ENCODE data around the gene ERH. TPM values are rescaled to one million over a fixed set of nuclear protein-coding genes. Genes with fewer than 3 reads are reported as not detected.
"Not testable (repeated sequence)": the region's sequence is repeated elsewhere in the genome, so short reads cannot be mapped to it uniquely, and the experiment has no call there.

ERH gene
- total and polyA plus RNA-seq, 4 experiments from 2014 or later: 44.6 to 135 (median 90.6) TPM

GRCh38 chr14:69429643-69430042, 31.5 kb upstream of the ERH start:
- Mint-ChIP-seq H3K9me3 (peaks cover 0 to 2% (median 0%) of the 10 kb centered on the region in 8 donors), H3K4me3 (no peak overlapping the region), H3K27me3 (no peaks in the 10 kb centered on the region), H3K4me1 (peaks cover 0 to 16% (median 4%) of the 10 kb centered on the region in 4 donors), H3K36me3 (peaks cover 40 to 48% of the 10 kb centered on the region in 2 donors), H3K27ac (no peak overlapping the region)
- Histone ChIP-seq H3K9me3 (ENCODE audit: control insufficient read depth in 1 of 2, low read length in 2 of 2) (no peaks in the 10 kb centered on the region), H3K27ac (ENCODE audit: low read depth, low read length) (no peak overlapping the region), H3K4me1 (ENCODE audit: insufficient read depth, low read length) (no peaks in the 10 kb centered on the region), H3K27me3 (ENCODE audit: insufficient read depth, low read length) (no peaks in the 10 kb centered on the region), H3K36me3 (ENCODE audit: insufficient read depth, low read length) (peaks cover 22% of the 10 kb centered on the region), H3K4me3 (ENCODE audit: low read length in 2 of 2) (no peak overlapping the region)
- no peak for DNase-seq
- intact Hi-C loops (cut with micrococcal nuclease): no loop called here
- CTCF ChIA-PET (ENCODE audit: partially characterized antibody): no interaction called here
- POLR2A ChIA-PET (ENCODE audit: partially characterized antibody): no interaction called here

- Histone ChIP-seq H3K27ac (ENCODE audit: low read depth, low read length) (no peak overlapping the region), H3K27me3 (ENCODE audit: insufficient read depth, low read length) (no peaks in the 10 kb centered on the region), H3K4me1 (ENCODE audit: insufficient read depth, low read length) (no peaks in the 10 kb centered on the region), H3K36me3 (ENCODE audit: insufficient read depth, low read length) (peaks cover 27% of the 10 kb centered on the region), H3K4me3 (ENCODE audit: low read length in 2 of 2) (no peak overlapping the region), H3K9me3 (ENCODE audit: control insufficient read depth in 1 of 2, low read length in 2 of 2) (no peaks in the 10 kb centered on the region)
- H3K4me1 Mint-ChIP-seq: peaks cover 0 to 15% (median 4%) of the 10 kb centered on the region in 4 donors
- CTCF ChIA-PET (ENCODE audit: partially characterized antibody): no interaction called here
- POLR2A ChIA-PET (ENCODE audit: partially characterized antibody): no interaction called here
- H3K36me3 Mint-ChIP-seq: peaks cover 46 to 53% of the 10 kb centered on the region in 2 donors
- H3K4me3 Mint-ChIP-seq: no peak overlapping the region
- no peak for DNase-seq
- H3K27ac Mint-ChIP-seq: no peak overlapping the region
- intact Hi-C loops (cut with micrococcal nuclease): no loop called here
- no peaks in the 10 kb centered on the region for H3K27me3 Mint-ChIP-seq
- peaks cover 0 to 2% (median 0%) of the 10 kb centered on the region in 8 donors for H3K9me3 Mint-ChIP-seq
Measured at GRCh38 chr14:69428289-69428998, 30.3 kb upstream of the ERH start.

GRCh38 chr14:69427596-69427995, 29.5 kb upstream of the ERH start:
- H3K4me3 Mint-ChIP-seq: no peak overlapping the region
- no peak overlapping the region for H3K27ac Mint-ChIP-seq
- H3K27me3 ChIP-seq (ENCODE audit: insufficient read depth, low read length): no peaks in the 10 kb centered on the region
- ChIA-PET CTCF (ENCODE audit: partially characterized antibody) (no interaction called here), POLR2A (ENCODE audit: partially characterized antibody) (no interaction called here)
- intact Hi-C loops (cut with micrococcal nuclease): no loop called here
- no peak overlapping the region for H3K4me3 ChIP-seq (ENCODE audit: low read length in 2 of 2)
- peaks cover 0 to 2% (median 0%) of the 10 kb centered on the region in 8 donors for H3K9me3 Mint-ChIP-seq
- no peak overlapping the region for H3K27ac ChIP-seq (ENCODE audit: low read depth, low read length)
- peaks cover 49 to 53% of the 10 kb centered on the region in 2 donors for H3K36me3 Mint-ChIP-seq
- H3K4me1 Mint-ChIP-seq: peaks cover 0 to 11% (median 4%) of the 10 kb centered on the region in 4 donors
- peaks cover 27% of the 10 kb centered on the region for H3K36me3 ChIP-seq (ENCODE audit: insufficient read depth, low read length)
- no peak for DNase-seq
- no peaks in the 10 kb centered on the region for H3K27me3 Mint-ChIP-seq
- no peaks in the 10 kb centered on the region for H3K9me3 ChIP-seq (ENCODE audit: control insufficient read depth in 1 of 2, low read length in 2 of 2)
- no peaks in the 10 kb centered on the region for H3K4me1 ChIP-seq (ENCODE audit: insufficient read depth, low read length)

- intact Hi-C loops (cut with micrococcal nuclease): no loop called here
Measured at GRCh38 chr14:69424149-69424923, 26.2 kb upstream of the ERH start.

GRCh38 chr14:69423279-69423678, 25.2 kb upstream of the ERH start:
- no peaks in the 10 kb centered on the region for H3K9me3 ChIP-seq (ENCODE audit: control insufficient read depth in 1 of 2, low read length in 2 of 2)
- Mint-ChIP-seq H3K9me3 (no peaks in the 10 kb centered on the region), H3K36me3 (peaks cover 34 to 35% of the 10 kb centered on the region in 2 donors), H3K27ac (no peak overlapping the region), H3K4me3 (no peak overlapping the region), H3K27me3 (no peaks in the 10 kb centered on the region), H3K4me1 (peaks cover 21 to 29% (median 23%) of the 10 kb centered on the region in 4 donors)
- H3K36me3 ChIP-seq (ENCODE audit: insufficient read depth, low read length): peaks cover 27% of the 10 kb centered on the region
- POLR2A ChIA-PET (ENCODE audit: partially characterized antibody): no interaction called here
- H3K27me3 ChIP-seq (ENCODE audit: insufficient read depth, low read length): no peaks in the 10 kb centered on the region
- DNase-seq: no peak
- no peak overlapping the region for H3K27ac ChIP-seq (ENCODE audit: low read depth, low read length)
- CTCF ChIA-PET (ENCODE audit: partially characterized antibody): no interaction called here
- intact Hi-C loops (cut with micrococcal nuclease): no loop called here
- H3K4me3 ChIP-seq (ENCODE audit: low read length in 2 of 2): no peak overlapping the region
- no peaks in the 10 kb centered on the region for H3K4me1 ChIP-seq (ENCODE audit: insufficient read depth, low read length)

More at GRCh38 chr14:69424149-69424923, 26.2 kb upstream of the ERH start:
- H3K4me3 ChIP-seq (ENCODE audit: low read length in 2 of 2): no peak overlapping the region
- H3K27me3 Mint-ChIP-seq: no peaks in the 10 kb centered on the region
- CTCF ChIA-PET (ENCODE audit: partially characterized antibody): interaction anchor here (0.7 kb wide), 1 partner anchor 1700 kb away, joined by 4 read pairs; no protein-coding TSS in a partner anchor
- POLR2A ChIA-PET (ENCODE audit: partially characterized antibody): interaction anchor here (0.6 to 0.7 kb wide), 2 partner anchors 19 to 994 kb away, joined by 3 read pairs; no protein-coding TSS in a partner anchor
- H3K4me3 Mint-ChIP-seq: no peak overlapping the region
- no peaks in the 10 kb centered on the region for H3K27me3 ChIP-seq (ENCODE audit: insufficient read depth, low read length)
- H3K9me3 Mint-ChIP-seq: no peaks in the 10 kb centered on the region
- H3K36me3 Mint-ChIP-seq: peaks cover 42% of the 10 kb centered on the region in 2 donors
- H3K4me1 Mint-ChIP-seq: peaks cover 13 to 19% (median 16%) of the 10 kb centered on the region in 4 donors
- DNase-seq: no peak
- no peaks in the 10 kb centered on the region for H3K4me1 ChIP-seq (ENCODE audit: insufficient read depth, low read length)
- peaks cover 27% of the 10 kb centered on the region for H3K36me3 ChIP-seq (ENCODE audit: insufficient read depth, low read length)
- no peaks in the 10 kb centered on the region for H3K9me3 ChIP-seq (ENCODE audit: control insufficient read depth in 1 of 2, low read length in 2 of 2)
- no peak overlapping the region for H3K27ac ChIP-seq (ENCODE audit: low read depth, low read length)
- no peak overlapping the region for H3K27ac Mint-ChIP-seq

GRCh38 chr14:69416087-69416486, 18.0 kb upstream of the ERH start:
- DNase-seq; H3K36me3 ChIP-seq (ENCODE audit: insufficient read depth, low read length); H3K9me3 ChIP-seq (ENCODE audit: control insufficient read depth in 1 of 2, low read length in 2 of 2); intact Hi-C loops (cut with micrococcal nuclease); POLR2A ChIA-PET (ENCODE audit: partially characterized antibody); H3K27ac Mint-ChIP-seq; H3K27ac ChIP-seq (ENCODE audit: low read depth, low read length); H3K27me3 Mint-ChIP-seq; CTCF ChIA-PET (ENCODE audit: partially characterized antibody); H3K4me1 ChIP-seq (ENCODE audit: insufficient read depth, low read length); H3K27me3 ChIP-seq (ENCODE audit: insufficient read depth, low read length); H3K9me3 Mint-ChIP-seq; H3K4me3 ChIP-seq (ENCODE audit: low read length in 2 of 2); H3K4me3 Mint-ChIP-seq; H3K36me3 Mint-ChIP-seq: not testable (repeated sequence)
- peaks cover 35 to 43% (median 41%) of the 10 kb centered on the region in 4 donors for H3K4me1 Mint-ChIP-seq

GRCh38 chr14:69413483-69413882, 15.4 kb upstream of the ERH start:
- intact Hi-C loops (cut with micrococcal nuclease): no loop called here
- POLR2A ChIA-PET (ENCODE audit: partially characterized antibody): interaction anchor here (1.2 kb wide), 1 partner anchor 15 kb away, joined by 3 read pairs; the partner anchor contains the start of genes ERH and SLC39A9
- CTCF ChIA-PET (ENCODE audit: partially characterized antibody): interaction anchor here (0.7 kb wide), 1 partner anchor 9 kb away, joined by 3 read pairs; no protein-coding TSS in a partner anchor
- H3K27me3 ChIP-seq (ENCODE audit: insufficient read depth, low read length): no peaks in the 10 kb centered on the region
- DNase-seq: no peak
- H3K4me3 Mint-ChIP-seq: no peak overlapping the region
- peaks cover 0 to 9% of the 10 kb centered on the region in 2 donors for H3K36me3 Mint-ChIP-seq
- no peak overlapping the region for H3K27ac Mint-ChIP-seq
- H3K4me1 ChIP-seq (ENCODE audit: insufficient read depth, low read length): no peaks in the 10 kb centered on the region
- H3K27ac ChIP-seq (ENCODE audit: low read depth, low read length): no peak overlapping the region
- H3K4me3 ChIP-seq (ENCODE audit: low read length in 2 of 2): no peak overlapping the region
- H3K4me1 Mint-ChIP-seq: peaks cover 20 to 27% (median 20%) of the 10 kb centered on the region in 4 donors
- H3K9me3 Mint-ChIP-seq: peaks cover 0 to 8% (median under 1%) of the 10 kb centered on the region in 8 donors
- no peaks in the 10 kb centered on the region for H3K27me3 Mint-ChIP-seq
- no peaks in the 10 kb centered on the region for H3K36me3 ChIP-seq (ENCODE audit: insufficient read depth, low read length)
- H3K9me3 ChIP-seq (ENCODE audit: control insufficient read depth in 1 of 2, low read length in 2 of 2): no peaks in the 10 kb centered on the region
